Epithelial cell of proximal tubule (primary cell): Measurements from ENCODE around the gene FBXO2. TPM values are rescaled to one million over a fixed set of nuclear protein-coding genes. Genes with fewer than 3 reads are reported as not detected.

ENCODE experiments used
- DNase-seq: peaks from one replicate; pipeline ENCODE4 v3.0.0-alpha.2; 2011; ENCODE audit warnings: low read depth
- H3K4me3 ChIP-seq: 2 replicates; pipeline ENCODE4 v1.5.1; 2011; ENCODE audit warnings: low read depth, mild to moderate bottlenecking, low read length
- CTCF ChIP-seq: conservative IDR thresholded peaks from 2 replicates; pipeline ENCODE4 v1.5.1; 2012; ENCODE audit warnings: low read depth, mild to moderate bottlenecking, low read length
- total RNA-seq: library from RNA; depleted of rRNA; stranded (reverse); fragments of >200 nt; gene quantifications from 2 replicates; pipeline ENCODE4 v1.2.3, GENCODE V29; 2015

The FBXO2 gene
- total RNA-seq, 1 donor from 2014 or later = 6.5 TPM

GRCh38 chr1:11653861-11654136 is 430 bp downstream of the FBXO2 start:
- no peak for TF ChIP-seq CTCF
- H3K4me3 ChIP-seq = peak overlapping the region; percentile 68
- DNase-seq = no peak

GRCh38 chr1:11653101-11653860 is 948 bp downstream of the FBXO2 start:
- TF ChIP-seq CTCF = no peak
- no peak overlapping the region for H3K4me3 ChIP-seq
- DNase-seq = no peak

- TF ChIP-seq CTCF = no peak
- no peak overlapping the region for H3K4me3 ChIP-seq
- no peak for DNase-seq
These were observed 1.9 kb downstream of the FBXO2 start for GRCh38 chr1:11652203-11652780.

- H3K4me3 ChIP-seq = no peak overlapping the region
- no peak for TF ChIP-seq CTCF
- DNase-seq = no peak
These were observed 3.2 kb downstream of the FBXO2 start for GRCh38 chr1:11651017-11651416.

GRCh38 chr1:11650331-11650991 is 3.8 kb downstream of the FBXO2 start:
- DNase-seq = no peak
- peak; percentile 72 for TF ChIP-seq CTCF
- peak overlapping the region; percentile 26 for H3K4me3 ChIP-seq

GRCh38 chr1:11649624-11650330 is 4.5 kb downstream of the FBXO2 start:
- H3K4me3 ChIP-seq = peak overlapping the region; percentile 26
- TF ChIP-seq CTCF = no peak

More at GRCh38 chr1:11649624-11650330, 4.5 kb downstream of the FBXO2 start:
- DNase-seq = no peak
